Stimulated activated memory B cell treated with anti-CD40 and anti-IgM and Interleukin-4, amounts not matched to agents 10 μg/mL and 1 μg/mL and 100 μg/mL, for 72 hours (primary cell): Measurements from ENCODE around the gene DYNLT2.
"Not testable (repeated sequence)": the region's sequence is repeated elsewhere in the genome, so short reads cannot be mapped to it uniquely, and the experiment has no call there.

ENCODE experiments used
- ATAC-seq: fragments of 150-1000 bp; cut with Tn5 transposase; 2 replicates; pipeline ENCODE4 v1.10.0; 2021
- H3K27ac Mint-ChIP-seq: one replicate; pipeline ENCODE4 v1.8.0; 2022; ENCODE audit warnings: mild to moderate bottlenecking, mixed read lengths
- H3K27me3 Mint-ChIP-seq: one replicate; pipeline ENCODE4 v1.8.0; 2022; ENCODE audit warnings: mixed read lengths
- H3K36me3 Mint-ChIP-seq: one replicate; pipeline ENCODE4 v1.8.0; 2022; ENCODE audit warnings: mixed read lengths
- H3K4me1 Mint-ChIP-seq: one replicate; pipeline ENCODE4 v1.8.0; 2022; ENCODE audit warnings: mixed read lengths
- H3K4me3 Mint-ChIP-seq: one replicate; pipeline ENCODE4 v1.8.0; 2022; ENCODE audit warnings: mild to moderate bottlenecking, moderate library complexity, mixed read lengths
- H3K9me3 Mint-ChIP-seq: one replicate; pipeline ENCODE4 v1.8.0; 2022; ENCODE audit warnings: mixed read lengths

Gene DYNLT2

GRCh38 chr6:169701954-169702839 lies 49.2 kb downstream of the DYNLT2 start, which contains the start of the genes C6orf120 and WDR27:
Gene C6orf120 (plus strand): TSS chr6:169702126. CDS start chr6:169702460, 334 bp downstream.
Gene WDR27 (minus strand): TSS chr6:169702029. CDS start chr6:169689005, 13,024 bp downstream.
- no peaks in the 10 kb centered on the region for H3K27me3 Mint-ChIP-seq
- H3K27ac Mint-ChIP-seq = peak within 1 kb of the TSS; percentile 93
- peak; percentile 98 for ATAC-seq
- H3K36me3 Mint-ChIP-seq = peaks cover 12% of the 10 kb centered on the region
- peak within 1 kb of the TSS; percentile 95 for H3K4me3 Mint-ChIP-seq
- H3K4me1 Mint-ChIP-seq = peaks cover 54% of the 10 kb centered on the region
- no peaks in the 10 kb centered on the region for H3K9me3 Mint-ChIP-seq

GRCh38 chr6:169701311-169701953 lies 49.9 kb downstream of the DYNLT2 start:
- Mint-ChIP-seq H3K36me3 (peaks cover 11% of the 10 kb centered on the region), H3K27ac (peak overlapping the region; percentile 93), H3K9me3 (no peaks in the 10 kb centered on the region), H3K4me1 (peaks cover 46% of the 10 kb centered on the region), H3K4me3 (peak overlapping the region; percentile 95), H3K27me3 (no peaks in the 10 kb centered on the region)
- peak; percentile 1 for ATAC-seq

GRCh38 chr6:169700296-169700695 lies 51.1 kb downstream of the DYNLT2 start:
- Mint-ChIP-seq H3K4me3 (no peak overlapping the region), H3K36me3 (peaks cover 19% of the 10 kb centered on the region), H3K27me3 (no peaks in the 10 kb centered on the region), H3K27ac (no peak overlapping the region), H3K9me3 (peaks cover 5% of the 10 kb centered on the region), H3K4me1 (peaks cover 35% of the 10 kb centered on the region)
- ATAC-seq = no peak

- H3K9me3 Mint-ChIP-seq = peaks cover 13% of the 10 kb centered on the region
- H3K4me3 Mint-ChIP-seq, H3K27me3 Mint-ChIP-seq, H3K27ac Mint-ChIP-seq, ATAC-seq: not testable (repeated sequence)
- H3K4me1 Mint-ChIP-seq = peaks cover 23% of the 10 kb centered on the region
- peaks cover 31% of the 10 kb centered on the region for H3K36me3 Mint-ChIP-seq
These were observed 54.3 kb downstream of the DYNLT2 start for GRCh38 chr6:169697115-169697514.

GRCh38 chr6:169695131-169695530 lies 56.2 kb downstream of the DYNLT2 start:
- H3K4me1 Mint-ChIP-seq = peaks cover 17% of the 10 kb centered on the region
- no peak for ATAC-seq
- H3K27ac Mint-ChIP-seq = no peak overlapping the region
- H3K9me3 Mint-ChIP-seq = peaks cover 13% of the 10 kb centered on the region
- peaks cover 37% of the 10 kb centered on the region for H3K36me3 Mint-ChIP-seq
- H3K4me3 Mint-ChIP-seq = no peak overlapping the region
- no peaks in the 10 kb centered on the region for H3K27me3 Mint-ChIP-seq

DNA sequence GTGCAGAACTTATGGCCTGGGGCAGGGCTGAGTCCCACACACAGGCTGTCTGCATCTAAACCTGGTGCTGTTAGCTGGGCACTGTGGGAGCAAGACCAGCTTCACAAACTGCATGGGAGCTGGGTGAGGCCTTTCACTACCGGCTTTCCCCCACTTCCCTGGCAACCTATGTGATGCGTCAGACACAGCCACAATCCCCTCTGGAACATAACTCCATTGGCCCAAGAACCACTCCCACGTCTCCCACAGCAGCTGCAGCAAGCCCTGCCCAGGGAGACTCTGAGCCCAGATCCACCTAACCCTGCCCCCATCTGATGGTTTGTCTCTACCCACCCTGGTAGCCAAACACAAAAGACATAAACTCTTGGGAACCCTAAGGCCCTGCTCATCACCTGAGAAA lies 58.9 kb downstream of the DYNLT2 start:
- ATAC-seq = no peak
- Mint-ChIP-seq H3K27ac (no peak overlapping the region), H3K9me3 (peaks cover 16% of the 10 kb centered on the region), H3K4me3 (no peak overlapping the region), H3K27me3 (no peaks in the 10 kb centered on the region), H3K4me1 (no peaks in the 10 kb centered on the region), H3K36me3 (peaks cover 46% of the 10 kb centered on the region)

DNA sequence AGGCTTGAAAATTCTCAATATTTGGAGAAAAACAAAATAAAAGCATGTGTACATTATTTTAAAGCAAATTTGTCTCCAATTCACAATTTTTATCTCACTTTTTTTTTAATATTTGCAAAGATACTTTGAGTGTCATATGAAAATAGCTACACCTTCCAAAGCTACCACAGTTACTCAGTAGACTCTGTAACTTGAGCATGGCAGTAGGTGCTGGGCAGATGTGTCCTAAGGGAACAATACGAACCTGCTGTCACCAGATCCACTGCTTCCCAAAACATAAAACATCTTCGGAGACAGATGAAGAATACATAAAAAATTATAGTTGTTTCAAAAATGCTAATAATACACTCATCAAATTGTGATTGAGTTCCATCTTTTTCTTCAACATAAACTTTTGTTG lies 60.1 kb downstream of the DYNLT2 start:
- no peaks in the 10 kb centered on the region for H3K27me3 Mint-ChIP-seq
- no peaks in the 10 kb centered on the region for H3K4me1 Mint-ChIP-seq
- peaks cover 20% of the 10 kb centered on the region for H3K9me3 Mint-ChIP-seq

More for the DNA sequence above, 60.1 kb downstream of the DYNLT2 start:
- ATAC-seq = no peak
- peaks cover 56% of the 10 kb centered on the region for H3K36me3 Mint-ChIP-seq
- H3K27ac Mint-ChIP-seq = no peak overlapping the region
- H3K4me3 Mint-ChIP-seq = no peak overlapping the region
